Naive thymus-derived CD4-positive, alpha-beta T cell (primary cell): ENCODE results near the gene C16orf54. TPM values are rescaled to one million over a fixed set of nuclear protein-coding genes. Genes with fewer than 3 reads are reported as not detected.
"Not testable (repeated sequence)": the region's sequence is repeated elsewhere in the genome, so short reads cannot be mapped to it uniquely, and the experiment has no call there.

ENCODE experiments used
- ATAC-seq: fragments of 150-1000 bp; cut with Tn5 transposase; 2 replicates; pipeline ENCODE4 v1.10.0; 2021; ENCODE audit warnings: mild to moderate bottlenecking, moderate library complexity
- CTCF ChIA-PET: fragments of 350-600 bp; sonication (Branson Sonifier 250); formaldehyde crosslinking; loops from one replicate; lab custom pipeline; 2021; ENCODE audit warnings: antibody characterized with exemption; lab: Charles Lee
- POLR2A ChIA-PET: fragments of 350-600 bp; sonication (Branson Sonifier 250); formaldehyde crosslinking; loops from one replicate; lab custom pipeline; 2021; ENCODE audit warnings: antibody characterized with exemption, inconsistent platforms; lab: Charles Lee
- DNase-seq, 9 donors: peaks; one replicate each; pipeline versions ENCODE4 v3.0.0 to v3.0.0-alpha.2; 2020 to 2022; ENCODE audit warnings: mixed read lengths in 1 of 9
- H3K27ac ChIP-seq: one replicate; pipeline ENCODE4 v1.7.0; 2013; ENCODE audit warnings: mild to moderate bottlenecking, low read depth, low read length, moderate library complexity
- H3K27me3 ChIP-seq, 2 donors: one replicate each; pipeline ENCODE4 v1.7.0; 2013; ENCODE audit warnings: low read length in 2 of 2, mild to moderate bottlenecking in 2 of 2, moderate library complexity in 2 of 2; ENCODE audit not compliant: control insufficient read depth in 2 of 2, insufficient read depth in 2 of 2
- H3K36me3 ChIP-seq, 3 experiments: 1 replicate in 2 of 3; 2 replicates in 1 of 3; pipeline ENCODE4 v1.7.0; 2013; ENCODE audit warnings: low read length in 3 of 3, mild to moderate bottlenecking in 3 of 3, moderate library complexity in 1 of 3; ENCODE audit not compliant: insufficient read depth in 3 of 3, control insufficient read depth in 2 of 3
- H3K4me1 ChIP-seq, 2 donors: one replicate each; pipeline ENCODE4 v1.7.0; 2013; ENCODE audit warnings: low read length in 2 of 2, mild to moderate bottlenecking in 2 of 2, moderate library complexity in 1 of 2; ENCODE audit not compliant: control insufficient read depth in 2 of 2, insufficient read depth in 2 of 2
- H3K4me3 ChIP-seq: 2 replicates; pipeline ENCODE4 v1.7.0; 2013; ENCODE audit warnings: mild to moderate bottlenecking, low read length
- H3K9me3 ChIP-seq, 3 experiments: 1 replicate in 2 of 3; 2 replicates in 1 of 3; pipeline ENCODE4 v1.7.0; 2013; ENCODE audit warnings: low read length in 3 of 3; ENCODE audit not compliant: control insufficient read depth in 2 of 3
- H3K27ac Mint-ChIP-seq, 9 donors: one replicate each; pipeline ENCODE4 v1.8.0; 2020 to 2022; ENCODE audit warnings: mixed read lengths in 9 of 9, mild to moderate bottlenecking in 8 of 9, moderate library complexity in 5 of 9, inconsistent platforms in 2 of 9
- H3K27me3 Mint-ChIP-seq, 5 donors: one replicate each; pipeline ENCODE4 v1.8.0; 2021 to 2022; ENCODE audit warnings: mixed read lengths in 5 of 5, mild to moderate bottlenecking in 1 of 5
- H3K36me3 Mint-ChIP-seq, 5 donors: one replicate each; pipeline ENCODE4 v1.8.0; 2020 to 2022; ENCODE audit warnings: mixed read lengths in 5 of 5, mild to moderate bottlenecking in 3 of 5, inconsistent platforms in 1 of 5
- H3K4me1 Mint-ChIP-seq, 7 donors: one replicate each; pipeline ENCODE4 v1.8.0; 2020 to 2022; ENCODE audit warnings: mixed read lengths in 7 of 7, mild to moderate bottlenecking in 3 of 7, inconsistent platforms in 1 of 7
- H3K4me3 Mint-ChIP-seq, 10 donors: one replicate each; pipeline ENCODE4 v1.8.0; 2020 to 2022; ENCODE audit warnings: mild to moderate bottlenecking in 10 of 10, mixed read lengths in 10 of 10, moderate library complexity in 6 of 10, inconsistent platforms in 2 of 10
- H3K9me3 Mint-ChIP-seq, 11 donors: one replicate each; pipeline ENCODE4 v1.8.0; 2020 to 2022; ENCODE audit warnings: mixed read lengths in 11 of 11, mild to moderate bottlenecking in 4 of 11, inconsistent platforms in 1 of 11, moderate library complexity in 1 of 11
- intact Hi-C, 2 donors: fragments of 100-400 bp; cut with micrococcal nuclease; formaldehyde crosslinking; loops; one replicate each; pipeline ENCODE4 v1.15.1; 2023
- polyA plus RNA-seq, 2 donors: library from polyadenylated mRNA; unstranded; fragments of 300-500 nt; fragmentation: Illumina TruSeq; gene quantifications; one replicate each; pipeline ENCODE4 v1.2.3, GENCODE V29; 2021
- total RNA-seq, 6 experiments: library from RNA in 5 of 6; stranded (reverse) in 5 of 6; gene quantifications; 1 replicate in 5 of 6; 2 replicates in 1 of 6; pipeline ENCODE4 v1.2.3 and lab custom pipeline; 2021 to 2026

The C16orf54 gene
- total and polyA plus RNA-seq, 7 experiments from 2014 or later, result 43.2 to 228 (median 139) TPM

- ATAC-seq, H3K9me3 ChIP-seq, H3K27ac ChIP-seq, H3K27me3 Mint-ChIP-seq, H3K4me3 ChIP-seq, H3K36me3 ChIP-seq, DNase-seq, H3K36me3 Mint-ChIP-seq, H3K27me3 ChIP-seq, H3K9me3 Mint-ChIP-seq, H3K4me1 ChIP-seq: not testable (repeated sequence)
- peaks cover 9 to 15% (median 12%) of the 10 kb centered on the region in 7 donors for H3K4me1 Mint-ChIP-seq
- peak overlapping the region in 1 of 10 donors; percentile 38 for H3K4me3 Mint-ChIP-seq
- intact Hi-C loops, result loop anchor here (1.0 to 2.0 kb wide), 4 partner anchors 7 to 81 kb away; partner anchors contain the start of gene KIF22 (in 1 of the 2)
- CTCF ChIA-PET, result interaction anchor here (0.6 to 14.9 kb wide), 4 partner anchors 9 to 115 kb away, joined by 4 to 134 read pairs (median 6); partner anchors contain the start of gene KIF22
- POLR2A ChIA-PET, result interaction anchor here (0.7 to 4.5 kb wide), 2 partner anchors 8 to 50 kb away, joined by 4 to 28 read pairs; no protein-coding TSS in a partner anchor
- H3K27ac Mint-ChIP-seq, result peak overlapping the region in 3 of 9 donors; percentile 45 to 60 (median 60)
These were observed 36.1 kb downstream of the C16orf54 start for GRCh38 chr16:29709657-29710056.

GRCh38 chr16:29708917-29709600, 36.7 kb downstream of the C16orf54 start:
- ATAC-seq, result no peak
- Histone ChIP-seq H3K9me3 (no peaks in the 10 kb centered on the region), H3K27ac (no peak overlapping the region), H3K4me3 (no peak overlapping the region), H3K4me1 (peaks cover 6% of the 10 kb centered on the region in 2 donors), H3K27me3 (no peaks in the 10 kb centered on the region), H3K36me3 (no peaks in the 10 kb centered on the region)
- DNase-seq, result no peak
- CTCF ChIA-PET, result interaction anchor here (0.6 to 14.9 kb wide), 3 partner anchors 9 to 81 kb away, joined by 4 to 134 read pairs (median 6); partner anchors contain the start of gene KIF22
- H3K4me3 Mint-ChIP-seq, result peak overlapping the region in 1 of 10 donors; percentile 38
- H3K9me3 Mint-ChIP-seq, result no peaks in the 10 kb centered on the region
- no peaks in the 10 kb centered on the region for H3K36me3 Mint-ChIP-seq
- POLR2A ChIA-PET, result interaction anchor here (4.5 kb wide), 1 partner anchor 7 kb away, joined by 28 read pairs; no protein-coding TSS in a partner anchor
- intact Hi-C loops, result no loop called here
- H3K27me3 Mint-ChIP-seq, result peaks cover 0 to 7% (median 0%) of the 10 kb centered on the region in 5 donors
- H3K27ac Mint-ChIP-seq, result peak overlapping the region in 2 of 9 donors; percentile 48 to 69
- H3K4me1 Mint-ChIP-seq, result peaks cover 9 to 15% (median 12%) of the 10 kb centered on the region in 7 donors

GRCh38 chr16:29707160-29707559, 38.6 kb downstream of the C16orf54 start:
- POLR2A ChIA-PET, result interaction anchor here (0.6 to 0.7 kb wide), 4 partner anchors 11 to 145 kb away, joined by 3 read pairs; no protein-coding TSS in a partner anchor
- H3K4me3 Mint-ChIP-seq, ATAC-seq, H3K36me3 ChIP-seq, H3K4me3 ChIP-seq, H3K27ac ChIP-seq, CTCF ChIA-PET, H3K9me3 Mint-ChIP-seq, H3K36me3 Mint-ChIP-seq, H3K27me3 ChIP-seq, H3K27ac Mint-ChIP-seq, intact Hi-C loops, H3K27me3 Mint-ChIP-seq, DNase-seq, H3K9me3 ChIP-seq: not testable (repeated sequence)
- H3K4me1 ChIP-seq, result peaks cover 20 to 21% of the 10 kb centered on the region in 2 donors
- H3K4me1 Mint-ChIP-seq, result peaks cover 21 to 29% (median 23%) of the 10 kb centered on the region in 7 donors

GRCh38 chr16:29705030-29705429, 40.8 kb downstream of the C16orf54 start:
- ChIA-PET POLR2A (interaction anchor here (0.6 to 7.2 kb wide), 7 partner anchors 9 to 309 kb away, joined by 3 to 76 read pairs (median 4); partner anchors contain the start of genes KIF22, MAZ, MVP and PAGR1), CTCF (interaction anchor here (0.6 to 0.8 kb wide), 2 partner anchors 59 to 305 kb away, joined by 3 to 5 read pairs; no protein-coding TSS in a partner anchor)
- peaks cover 27 to 41% (median 33%) of the 10 kb centered on the region in 7 donors for H3K4me1 Mint-ChIP-seq
- H3K27ac Mint-ChIP-seq, result peak overlapping the region in 3 of 9 donors; percentile 17 to 62 (median 49)
- H3K27ac ChIP-seq, result no peak overlapping the region
- H3K4me1 ChIP-seq, result peaks cover 31 to 35% of the 10 kb centered on the region in 2 donors
- H3K27me3 Mint-ChIP-seq, result peaks cover 0 to 4% (median 0%) of the 10 kb centered on the region in 5 donors
- H3K36me3 ChIP-seq, result no peaks in the 10 kb centered on the region
- H3K4me3 Mint-ChIP-seq, result no peak overlapping the region
- no peaks in the 10 kb centered on the region for H3K27me3 ChIP-seq
- no peaks in the 10 kb centered on the region for H3K9me3 ChIP-seq
- intact Hi-C loops, result no loop called here
- H3K4me3 ChIP-seq, result no peak overlapping the region
- no peaks in the 10 kb centered on the region for H3K9me3 Mint-ChIP-seq
- peaks cover 0 to 4% (median 0%) of the 10 kb centered on the region in 5 donors for H3K36me3 Mint-ChIP-seq
- ATAC-seq (no peak), DNase-seq (no peak)

- ChIA-PET CTCF (interaction anchor here (0.6 to 6.2 kb wide), 17 partner anchors 11 to 303 kb away, joined by 3 to 134 read pairs (median 5); partner anchors contain the start of genes KIF22, MVP, PAGR1 and ZG16), POLR2A (interaction anchor here (0.6 to 7.2 kb wide), 31 partner anchors 9 to 838 kb away, joined by 3 to 76 read pairs (median 8); partner anchors contain the start of genes C16orf54, HIRIP3, INO80E and KCTD13)
- Mint-ChIP-seq H3K9me3 (no peaks in the 10 kb centered on the region), H3K36me3 (peaks cover 0 to 6% (median 0%) of the 10 kb centered on the region in 5 donors), H3K4me1 (peaks cover 30 to 39% (median 32%) of the 10 kb centered on the region in 7 donors), H3K4me3 (peak overlapping the region; percentile 68 to 89 (median 78)), H3K27me3 (no peaks in the 10 kb centered on the region), H3K27ac (peak overlapping the region; percentile 92 to 99 (median 96))
- intact Hi-C loops, result loop anchor here (1.0 to 5.0 kb wide), 6 partner anchors 8 to 225 kb away; partner anchors contain the start of genes C16orf54 (in 1 of the 2), CDIPT (in 1 of the 2), KCTD13 (in 1 of the 2) and KIF22 (in 1 of the 2)
- H3K36me3 ChIP-seq, result no peaks in the 10 kb centered on the region
- peak overlapping the region; percentile 32 for H3K4me3 ChIP-seq
- H3K9me3 ChIP-seq, result no peaks in the 10 kb centered on the region
- H3K4me1 ChIP-seq, result peaks cover 31 to 32% of the 10 kb centered on the region in 2 donors
- DNase-seq (peak in 5 of 9 donors; percentile 63 to 83 (median 73)), ATAC-seq (peak; percentile 78)
- H3K27me3 ChIP-seq, result no peaks in the 10 kb centered on the region
- peak overlapping the region; percentile 75 for H3K27ac ChIP-seq
These were observed 43.5 kb downstream of the C16orf54 start for GRCh38 chr16:29702269-29702668.

GRCh38 chr16:29701214-29701555, 44.6 kb downstream of the C16orf54 start:
- no peaks in the 10 kb centered on the region for H3K36me3 ChIP-seq
- intact Hi-C loops, result loop anchor here (2.0 to 5.0 kb wide), 4 partner anchors 38 to 296 kb away; partner anchors contain the start of genes CDIPT (in 1 of the 2), INO80E (in 1 of the 2) and KCTD13 (in 1 of the 2)
- H3K9me3 Mint-ChIP-seq, result no peaks in the 10 kb centered on the region
- ChIA-PET POLR2A (interaction anchor here (0.6 to 7.2 kb wide), 27 partner anchors 10 to 303 kb away, joined by 3 to 76 read pairs (median 9); partner anchors contain the start of genes HIRIP3, INO80E, KCTD13 and KIF22), CTCF (interaction anchor here (0.5 to 6.2 kb wide), 19 partner anchors 10 to 331 kb away, joined by 3 to 134 read pairs (median 6); partner anchors contain the start of genes KIF22, MAZ, MVP and PAGR1)
- peaks cover 31 to 32% of the 10 kb centered on the region in 2 donors for H3K4me1 ChIP-seq
- DNase-seq (no peak), ATAC-seq (no peak)
- no peak overlapping the region for H3K4me3 ChIP-seq
- no peaks in the 10 kb centered on the region for H3K27me3 ChIP-seq
- H3K27ac ChIP-seq, result peak overlapping the region; percentile 75
- peaks cover 0 to 6% (median 0%) of the 10 kb centered on the region in 5 donors for H3K36me3 Mint-ChIP-seq
- peak overlapping the region in 9 of 10 donors; percentile 12 to 86 (median 75) for H3K4me3 Mint-ChIP-seq
- no peaks in the 10 kb centered on the region for H3K27me3 Mint-ChIP-seq
- peak overlapping the region; percentile 87 to 99 (median 96) for H3K27ac Mint-ChIP-seq
- H3K4me1 Mint-ChIP-seq, result peaks cover 30 to 39% (median 32%) of the 10 kb centered on the region in 7 donors
- H3K9me3 ChIP-seq, result no peaks in the 10 kb centered on the region
